Caco-2 (cell line): Measurements from ENCODE around the gene DNAJA2. TPM values are rescaled to one million over a fixed set of nuclear protein-coding genes. Genes with fewer than 3 reads are reported as not detected.
"Not testable (repeated sequence)": the region's sequence is repeated elsewhere in the genome, so short reads cannot be mapped to it uniquely, and the experiment has no call there.

Experiments
- BruUV-seq: library from RNA; stranded (reverse); fragments of 400-500 nt; replicated peaks from 2 replicates; lab custom pipeline; 2021; lab: Mats Ljungman, UMichigan
- CTCF ChIA-PET: fragments of 300-600 bp; sonication (Branson Sonifier 250); formaldehyde crosslinking; loops from one replicate; lab custom pipeline; 2022; ENCODE audit warnings: antibody characterized with exemption; lab: Charles Lee
- POLR2A ChIA-PET: fragments of 300-600 bp; sonication (Branson Sonifier 250); formaldehyde crosslinking; loops from one replicate; lab custom pipeline; 2022; ENCODE audit warnings: antibody characterized with exemption; lab: Charles Lee
- DNase-seq, 2 experiments: peaks; one replicate each; pipeline versions ENCODE4 v3.0.0 to v3.0.0-alpha.2; 2020 to 2022
- H3K27me3 ChIP-seq: replicated peaks from 2 replicates; pipeline ENCODE4 v1.6.0; 2011; ENCODE audit warnings: low read length; ENCODE audit not compliant: control insufficient read depth, insufficient read depth
- H3K36me3 ChIP-seq: 2 replicates; pipeline ENCODE4 v1.5.1; 2011; ENCODE audit warnings: low read length; ENCODE audit not compliant: control insufficient read depth, insufficient read depth
- H3K4me1 ChIP-seq: fragments of 250-450 bp; sonication (Bioruptor Pico); 2 replicates; pipeline ENCODE4 v1.5.1; 2020; ENCODE audit warnings: mild to moderate bottlenecking
- H3K4me3 ChIP-seq: 2 replicates; pipeline ENCODE4 v1.5.1; 2011; ENCODE audit warnings: low read depth, mild to moderate bottlenecking, control low read depth, low read length
- H3K9me3 ChIP-seq: fragments of 250-450 bp; sonication (Bioruptor Pico); 2 replicates; pipeline ENCODE4 v1.5.1; 2020; ENCODE audit warnings: mild to moderate bottlenecking, moderate library complexity
- H3K27ac Mint-ChIP-seq: one replicate; pipeline ENCODE4 v1.8.0; 2022; ENCODE audit warnings: mixed read lengths; ENCODE audit not compliant: unreplicated experiment
- H3K27me3 Mint-ChIP-seq: one replicate; pipeline ENCODE4 v1.8.0; 2022; ENCODE audit warnings: mixed read lengths; ENCODE audit not compliant: insufficient read depth, unreplicated experiment
- H3K36me3 Mint-ChIP-seq: one replicate; pipeline ENCODE4 v1.8.0; 2022; ENCODE audit warnings: mild to moderate bottlenecking, mixed read lengths; ENCODE audit not compliant: insufficient read depth, unreplicated experiment
- H3K4me1 Mint-ChIP-seq: one replicate; pipeline ENCODE4 v1.8.0; 2022; ENCODE audit warnings: low read depth, mixed read lengths; ENCODE audit not compliant: unreplicated experiment
- H3K4me3 Mint-ChIP-seq: one replicate; pipeline ENCODE4 v1.8.0; 2022; ENCODE audit warnings: mild to moderate bottlenecking, moderate library complexity, mixed read lengths; ENCODE audit not compliant: unreplicated experiment
- H3K9me3 Mint-ChIP-seq: one replicate; pipeline ENCODE4 v1.8.0; 2022; ENCODE audit warnings: mixed read lengths; ENCODE audit not compliant: unreplicated experiment
- intact Hi-C: fragments of 100-400 bp; cut with micrococcal nuclease; formaldehyde crosslinking; loops from one replicate; pipeline ENCODE4 v1.10.0; 2022; ENCODE audit not compliant: unreplicated experiment
- total RNA-seq: library from RNA; stranded (reverse); gene quantifications from 2 replicates; pipeline ENCODE4 v1.2.3, GENCODE V29; 2022
- TF ChIP-seq, protein P1 (sequence below), 2 experiments: fragments of 200-600 bp in 1 of 2; IDR thresholded peaks; 1 replicate in 1 of 2; 2 replicates in 1 of 2; pipeline versions ENCODE4 v1.5.1 to v1.8.0; 2011 to 2022; ENCODE audit warnings: antibody characterized with exemption in 1 of 2, control low read depth in 1 of 2, inconsistent platforms in 1 of 2, low read depth in 1 of 2, low read length in 1 of 2, mild to moderate bottlenecking in 1 of 2, moderate library complexity in 1 of 2; ENCODE audit not compliant: insufficient read depth in 1 of 2, severe bottlenecking in 1 of 2, unreplicated experiment in 1 of 2

Gene DNAJA2
- total RNA-seq, 1 experiment from 2014 or later = 56.2 TPM

GRCh38 chr16:46948548-46949166 is 24.8 kb downstream of the DNAJA2 start:
- intact Hi-C loops = loop anchor here (1.0 to 5.0 kb wide), 2 partner anchors 89 to 1217 kb away; no protein-coding TSS in a partner anchor
- H3K27me3 ChIP-seq = no peaks in the 10 kb centered on the region
- POLR2A ChIA-PET = no interaction called here

DNA sequence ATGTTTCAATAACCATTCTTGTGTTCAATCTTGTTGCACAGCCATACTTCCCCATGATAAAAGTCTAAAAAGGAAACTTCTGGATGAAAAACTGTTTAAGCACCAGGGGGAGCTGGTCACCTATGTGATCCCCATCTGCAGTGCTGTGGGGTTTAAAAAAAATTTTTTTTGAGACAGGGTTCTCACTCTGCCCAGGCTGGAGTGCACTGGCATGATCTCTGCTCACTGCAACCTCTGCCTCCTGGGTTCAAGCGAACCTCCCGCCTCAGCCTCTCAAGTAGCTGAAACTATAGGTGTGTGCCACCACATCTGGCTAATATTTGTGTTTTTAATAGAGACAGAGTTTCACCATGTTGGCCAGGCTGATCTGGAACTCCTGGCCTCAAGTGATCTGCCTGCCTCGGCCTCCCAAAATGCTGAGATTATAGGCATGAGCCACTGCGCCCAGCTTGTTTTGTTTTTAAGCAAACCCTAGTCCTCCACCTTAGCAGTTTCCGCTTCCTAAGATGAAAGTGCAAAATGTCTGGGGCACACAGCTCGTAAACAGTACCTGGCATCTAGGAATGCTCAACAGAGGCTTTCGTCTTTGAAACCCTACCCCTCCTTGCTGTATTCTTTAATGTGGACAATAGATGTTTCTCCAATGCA is 25.4 kb downstream of the DNAJA2 start:
- BruUV-seq = no TSS peak
- H3K4me1 Mint-ChIP-seq = no peaks in the 10 kb centered on the region
- POLR2A ChIA-PET = no interaction called here

More at GRCh38 chr16:46948548-46949166, 24.8 kb downstream of the DNAJA2 start:
- Mint-ChIP-seq H3K36me3 (no peaks in the 10 kb centered on the region), H3K27ac (no peak overlapping the region), H3K9me3 (no peaks in the 10 kb centered on the region), H3K4me1 (no peaks in the 10 kb centered on the region), H3K4me3 (no peak overlapping the region), H3K27me3 (no peaks in the 10 kb centered on the region)
- no peaks in the 10 kb centered on the region for H3K9me3 ChIP-seq
- H3K4me3 ChIP-seq = no peak overlapping the region
- no TSS peak for BruUV-seq
- DNase-seq = no peak
- CTCF ChIA-PET = interaction anchor here (1.0 kb wide), 1 partner anchor 70 kb away, joined by 3 read pairs; no protein-coding TSS in a partner anchor
- H3K36me3 ChIP-seq = no peaks in the 10 kb centered on the region
- TF ChIP-seq, protein P1, sequence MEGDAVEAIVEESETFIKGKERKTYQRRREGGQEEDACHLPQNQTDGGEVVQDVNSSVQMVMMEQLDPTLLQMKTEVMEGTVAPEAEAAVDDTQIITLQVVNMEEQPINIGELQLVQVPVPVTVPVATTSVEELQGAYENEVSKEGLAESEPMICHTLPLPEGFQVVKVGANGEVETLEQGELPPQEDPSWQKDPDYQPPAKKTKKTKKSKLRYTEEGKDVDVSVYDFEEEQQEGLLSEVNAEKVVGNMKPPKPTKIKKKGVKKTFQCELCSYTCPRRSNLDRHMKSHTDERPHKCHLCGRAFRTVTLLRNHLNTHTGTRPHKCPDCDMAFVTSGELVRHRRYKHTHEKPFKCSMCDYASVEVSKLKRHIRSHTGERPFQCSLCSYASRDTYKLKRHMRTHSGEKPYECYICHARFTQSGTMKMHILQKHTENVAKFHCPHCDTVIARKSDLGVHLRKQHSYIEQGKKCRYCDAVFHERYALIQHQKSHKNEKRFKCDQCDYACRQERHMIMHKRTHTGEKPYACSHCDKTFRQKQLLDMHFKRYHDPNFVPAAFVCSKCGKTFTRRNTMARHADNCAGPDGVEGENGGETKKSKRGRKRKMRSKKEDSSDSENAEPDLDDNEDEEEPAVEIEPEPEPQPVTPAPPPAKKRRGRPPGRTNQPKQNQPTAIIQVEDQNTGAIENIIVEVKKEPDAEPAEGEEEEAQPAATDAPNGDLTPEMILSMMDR (IDR thresholded peaks at IDR 0.05; ENCODE audit: insufficient read depth in 1 of 2, low read depth in 1 of 2, low read length in 1 of 2, severe bottlenecking in 1 of 2, unreplicated experiment in 1 of 2) = no peak
- H3K4me1 ChIP-seq = peaks cover 7% of the 10 kb centered on the region

GRCh38 chr16:46944713-46945112 is 28.8 kb downstream of the DNAJA2 start:
- H3K9me3 Mint-ChIP-seq, H3K4me3 Mint-ChIP-seq, H3K27ac Mint-ChIP-seq, H3K9me3 ChIP-seq, DNase-seq, POLR2A ChIA-PET, H3K36me3 Mint-ChIP-seq, H3K36me3 ChIP-seq, H3K4me1 Mint-ChIP-seq, CTCF ChIA-PET, BruUV-seq, H3K27me3 Mint-ChIP-seq, H3K27me3 ChIP-seq, H3K4me3 ChIP-seq: not testable (repeated sequence)
- intact Hi-C loops = loop anchor here (5.0 kb wide), 1 partner anchor 93 kb away; no protein-coding TSS in a partner anchor
- H3K4me1 ChIP-seq = peaks cover 15% of the 10 kb centered on the region

More for the DNA sequence above, 25.4 kb downstream of the DNAJA2 start:
- Mint-ChIP-seq H3K9me3 (no peaks in the 10 kb centered on the region), H3K36me3 (no peaks in the 10 kb centered on the region), H3K27ac (no peak overlapping the region), H3K4me3 (no peak overlapping the region), H3K27me3 (no peaks in the 10 kb centered on the region)
- H3K4me1 ChIP-seq = peaks cover 14% of the 10 kb centered on the region
- H3K4me3 ChIP-seq = no peak overlapping the region
- H3K36me3 ChIP-seq = no peaks in the 10 kb centered on the region
- peak in 1 of 2 experiments; percentile 61 for DNase-seq
- no peaks in the 10 kb centered on the region for H3K9me3 ChIP-seq
- TF ChIP-seq, protein P1 (IDR thresholded peaks at IDR 0.05; ENCODE audit: insufficient read depth in 1 of 2, low read depth in 1 of 2, low read length in 1 of 2, severe bottlenecking in 1 of 2, unreplicated experiment in 1 of 2) = peak; percentile 59 to 67
- CTCF ChIA-PET = interaction anchor here (0.7 to 1.0 kb wide), 4 partner anchors 22 to 94 kb away, joined by 3 to 6 read pairs (median 3); no protein-coding TSS in a partner anchor
- H3K27me3 ChIP-seq = no peaks in the 10 kb centered on the region
- intact Hi-C loops = loop anchor here (1.0 to 5.0 kb wide), 4 partner anchors 70 to 1217 kb away; no protein-coding TSS in a partner anchor
